GM21381 (cell line): ENCODE measurements around the gene CDKN2AIP.
"Not testable (repeated sequence)": the region's sequence is repeated elsewhere in the genome, so short reads cannot be mapped to it uniquely, and the experiment has no call there.

Experiments
- ATAC-seq: cut with Tn5 transposase; IDR thresholded peaks from one replicate; pipeline ENCODE4 v1.9.1; 2021; ENCODE audit warnings: mild to moderate bottlenecking, moderate library complexity; ENCODE audit not compliant: unreplicated experiment

CDKN2AIP gene

GRCh38 chr4:183447646-183448045, 3.2 kb downstream of the CDKN2AIP start:
- no peak for ATAC-seq

- ATAC-seq = no peak
Observed at GRCh38 chr4:183448436-183448835, 4.0 kb downstream of the CDKN2AIP start.

GRCh38 chr4:183449193-183449882, 4.9 kb downstream of the CDKN2AIP start:
- ATAC-seq = no peak

- ATAC-seq = no peak
Observed at GRCh38 chr4:183450108-183450507, 5.7 kb downstream of the CDKN2AIP start.

- no peak for ATAC-seq
Observed at GRCh38 chr4:183455431-183456195, 11.2 kb downstream of the CDKN2AIP start.

DNA sequence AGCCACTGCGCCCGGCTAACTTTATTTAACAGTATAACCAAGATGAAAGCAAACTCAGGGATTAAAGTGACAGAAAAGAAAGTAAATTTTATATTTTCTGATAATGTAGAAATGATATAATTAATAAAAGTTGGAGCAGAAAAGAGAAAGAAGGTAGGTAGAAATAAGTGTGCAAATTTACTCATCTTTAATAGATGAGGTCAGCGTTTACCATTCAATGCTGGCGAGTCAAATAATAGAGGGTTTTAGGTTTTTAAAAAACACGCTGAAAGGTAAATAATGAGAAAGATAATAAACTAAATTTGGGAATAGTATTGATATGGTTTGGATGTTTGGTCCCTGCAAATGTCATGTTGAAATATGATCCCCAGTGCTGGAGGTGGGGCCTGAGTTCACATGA, 13.6 kb downstream of the CDKN2AIP start:
- ATAC-seq = no peak

GRCh38 chr4:183463903-183464619, 19.6 kb downstream of the CDKN2AIP start:
- not testable (repeated sequence) for ATAC-seq

DNA sequence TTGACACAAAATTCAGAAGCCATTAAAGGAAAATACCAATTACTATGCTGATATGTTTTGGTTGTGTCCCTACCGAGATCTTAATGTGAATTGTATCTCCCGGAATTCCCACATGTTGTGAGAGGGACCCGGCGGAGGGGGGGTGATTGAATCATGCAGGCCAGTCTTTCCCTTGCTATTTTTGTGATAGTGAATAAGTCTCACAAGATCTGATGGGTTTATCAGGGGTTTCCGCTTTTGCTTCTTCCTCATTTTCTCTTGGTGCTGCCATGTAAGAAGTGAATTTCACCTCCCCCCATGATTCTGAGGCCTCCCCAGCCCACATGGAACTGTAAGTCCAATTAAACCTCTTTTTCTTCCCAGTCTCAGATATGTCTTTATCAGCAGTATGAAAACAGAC, 21.4 kb downstream of the CDKN2AIP start:
- not testable (repeated sequence) for ATAC-seq

DNA sequence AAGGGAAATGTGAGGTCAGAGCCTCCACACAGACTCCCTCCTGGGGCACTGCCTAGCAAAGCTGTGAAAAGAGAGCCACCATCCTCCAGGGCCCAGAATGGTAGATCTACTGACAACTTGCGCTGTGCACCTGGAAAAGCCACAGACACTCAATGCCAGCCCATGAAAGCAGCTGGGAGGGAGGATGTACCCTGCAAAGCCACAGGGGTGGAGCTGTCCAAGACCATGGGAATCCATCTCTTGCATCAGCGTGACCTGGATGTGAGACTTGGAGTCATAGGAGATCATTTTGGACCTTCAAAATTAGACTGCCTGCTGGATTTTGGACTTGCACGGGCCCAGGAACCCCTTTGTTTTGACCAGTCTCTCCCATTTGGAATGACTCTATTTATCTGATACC, 22.8 kb downstream of the CDKN2AIP start:
- ATAC-seq = no peak

- ATAC-seq = no peak
Observed at GRCh38 chr4:183468210-183469095, 24.0 kb downstream of the CDKN2AIP start.

GRCh38 chr4:183469285-183469684, 24.8 kb downstream of the CDKN2AIP start:
- ATAC-seq = no peak

- no peak for ATAC-seq
Observed at GRCh38 chr4:183469936-183470335, 25.5 kb downstream of the CDKN2AIP start.

DNA sequence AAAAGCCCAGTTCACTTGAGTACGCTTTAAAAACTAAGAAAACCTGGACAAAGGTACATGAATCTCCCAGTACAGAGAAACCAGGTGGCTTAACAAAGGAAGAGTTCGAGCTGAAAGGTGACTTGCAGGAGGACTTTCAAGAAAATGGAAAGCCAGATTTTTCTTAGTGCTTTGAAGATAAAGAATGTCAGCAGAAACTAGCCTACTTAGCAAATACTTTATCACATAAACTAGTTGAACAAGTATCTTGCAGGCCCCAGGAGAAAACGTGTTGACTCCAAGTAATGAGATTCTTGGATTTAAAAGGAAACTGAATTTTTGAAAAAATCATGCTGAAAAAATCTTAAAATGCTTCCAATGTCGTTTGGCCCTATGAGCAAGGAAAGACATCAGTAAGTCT, 26.4 kb downstream of the CDKN2AIP start:
- no peak for ATAC-seq

- ATAC-seq = peak; percentile 65
Observed at GRCh38 chr4:183471946-183472708, 27.7 kb downstream of the CDKN2AIP start.

GRCh38 chr4:183478123-183478522, 33.7 kb downstream of the CDKN2AIP start:
- ATAC-seq = no peak

DNA sequence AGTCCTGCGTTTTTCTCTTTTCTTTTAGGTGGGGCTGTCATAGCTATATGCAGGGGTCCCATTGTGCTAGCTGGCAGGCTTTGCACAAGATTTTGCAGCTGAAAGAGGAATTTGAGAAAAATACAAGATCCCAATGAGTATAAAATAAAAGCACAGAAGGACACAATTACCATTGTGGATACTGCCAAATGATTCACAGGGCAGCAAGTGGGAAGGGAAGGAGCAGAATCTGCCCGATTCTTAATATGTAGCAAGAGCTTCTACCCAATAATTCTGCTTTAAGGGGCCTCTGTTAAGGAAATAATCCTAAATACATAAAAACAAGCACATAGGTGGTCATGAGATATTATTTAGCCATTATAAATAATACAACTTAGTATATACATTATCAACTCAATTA, 34.5 kb downstream of the CDKN2AIP start:
- ATAC-seq = no peak

DNA sequence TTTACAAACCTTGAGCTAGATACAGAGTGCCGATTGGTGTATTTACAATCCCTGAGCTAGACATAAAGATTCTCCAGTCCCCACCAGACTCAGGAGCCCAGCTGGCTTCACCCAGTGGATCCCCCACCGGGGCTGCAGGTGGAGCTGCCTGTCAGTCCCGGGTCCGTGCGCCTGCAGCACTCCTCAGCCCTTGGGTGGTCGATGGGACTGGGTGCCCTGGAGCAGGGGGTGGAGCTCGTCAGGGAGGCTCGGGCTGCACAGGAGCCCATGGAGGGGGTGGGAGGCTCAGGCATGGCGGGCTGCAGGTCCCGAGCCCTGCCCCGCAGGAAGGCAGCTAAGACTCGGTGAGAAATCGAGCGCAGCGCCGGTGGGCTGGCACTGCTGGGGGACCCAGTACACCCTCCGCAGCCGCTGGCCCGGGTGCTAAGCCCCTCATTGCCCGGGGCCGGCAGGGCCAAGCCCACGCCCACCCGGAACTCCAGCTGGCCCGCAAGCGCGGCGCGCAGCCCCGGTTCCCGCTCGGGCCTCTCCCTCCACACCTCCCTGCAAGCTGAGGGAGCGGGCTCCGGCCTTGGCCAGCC, 38.2 kb downstream of the CDKN2AIP start:
- not testable (repeated sequence) for ATAC-seq

DNA sequence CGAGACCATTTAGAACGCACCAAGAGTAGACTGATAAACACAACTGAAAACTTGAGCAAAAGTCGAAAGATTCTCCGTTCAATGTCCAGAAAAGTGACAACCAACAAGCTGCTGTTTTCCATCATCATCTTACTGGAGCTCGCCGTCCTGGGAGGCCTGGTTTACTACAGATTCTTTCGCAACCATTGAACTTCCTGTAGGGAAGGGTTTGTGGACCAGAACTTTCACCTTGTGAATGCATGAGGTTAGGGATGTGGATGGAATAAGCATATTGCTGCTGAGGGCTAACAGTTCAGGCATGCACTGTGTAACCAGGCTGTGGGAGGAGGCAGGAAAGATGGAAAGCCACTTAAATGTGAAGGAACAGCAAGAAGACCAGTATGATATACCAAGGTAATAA, 39.6 kb downstream of the CDKN2AIP start:
- ATAC-seq = no peak

- no peak for ATAC-seq
Observed at GRCh38 chr4:183485411-183486160, 41.1 kb downstream of the CDKN2AIP start.
